Measurements from ENCODE around the gene CALR3.
"Not testable (repeated sequence)": the region's sequence is repeated elsewhere in the genome, so short reads cannot be mapped to it uniquely, and the experiment has no call there.

CALR3 gene

DNA sequence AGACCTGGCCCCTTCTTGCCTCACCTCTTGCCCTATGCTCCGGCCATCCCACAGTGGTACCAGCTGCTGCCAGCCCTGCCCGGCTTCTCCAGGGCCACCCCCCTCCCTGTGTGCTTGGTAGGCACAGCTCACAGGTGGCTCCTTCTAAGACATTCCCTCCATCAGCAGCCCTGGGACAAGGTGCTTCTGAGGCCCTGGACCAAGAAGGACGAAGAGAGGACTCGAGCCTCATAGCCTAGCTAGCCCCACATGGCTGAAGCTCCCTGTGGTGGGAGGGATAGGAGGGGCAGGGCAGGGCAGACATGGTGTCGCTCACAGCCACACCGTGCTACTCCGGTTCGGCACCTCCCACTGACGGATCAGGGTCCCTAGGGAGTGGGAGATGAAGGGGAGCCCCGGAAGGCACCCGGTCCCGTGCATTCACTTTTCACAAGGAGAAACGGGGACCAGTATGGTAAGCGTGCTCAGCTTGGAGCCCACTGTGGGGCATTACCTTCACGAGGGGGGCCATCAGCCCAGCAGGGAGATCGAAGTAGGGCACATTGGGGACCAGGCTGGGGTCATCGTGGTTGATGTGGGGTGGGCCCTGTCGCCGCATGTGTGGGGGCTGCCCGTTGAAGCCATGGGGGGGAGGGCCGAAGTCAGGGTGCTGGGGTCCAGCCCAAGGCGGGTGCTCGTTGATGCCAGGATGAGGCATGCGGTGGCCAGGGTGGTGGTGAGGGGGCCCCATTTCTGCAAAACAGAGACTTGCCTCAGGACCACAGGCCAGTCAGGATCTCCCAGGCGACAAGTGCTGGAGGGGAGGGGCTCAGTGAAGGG, 26.8 kb upstream of the CALR3 start:
- no peak for DNase-seq

DNA sequence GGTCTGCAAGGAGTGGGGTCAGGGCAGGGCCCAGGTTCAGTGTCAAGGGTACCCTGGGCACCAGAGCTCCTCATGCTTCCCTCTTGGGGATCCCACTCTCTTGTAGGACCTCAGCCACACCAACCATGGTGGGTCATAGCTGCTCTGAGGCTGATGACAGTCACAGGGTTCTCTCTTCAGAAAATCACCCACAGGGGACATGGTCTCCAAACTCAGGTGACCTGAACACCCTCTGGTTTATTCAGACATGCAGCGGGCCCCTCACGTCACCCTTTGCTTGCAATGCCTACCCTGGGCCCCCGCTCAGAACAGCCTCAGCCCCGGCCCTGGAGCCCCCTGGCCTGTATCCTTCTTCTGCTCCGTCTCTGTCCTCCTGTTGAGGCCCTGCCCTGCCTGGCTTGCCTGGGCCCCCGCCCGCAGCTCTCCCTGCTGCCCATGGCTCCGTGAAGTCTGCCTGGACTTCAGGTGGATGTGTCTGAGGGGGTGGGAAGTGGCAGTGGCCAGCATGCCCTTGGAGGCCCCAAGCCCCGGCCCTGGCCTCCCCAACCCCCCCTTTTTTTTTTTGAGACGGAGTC, 25.8 kb upstream of the CALR3 start:
- DNase-seq, result no peak

DNA sequence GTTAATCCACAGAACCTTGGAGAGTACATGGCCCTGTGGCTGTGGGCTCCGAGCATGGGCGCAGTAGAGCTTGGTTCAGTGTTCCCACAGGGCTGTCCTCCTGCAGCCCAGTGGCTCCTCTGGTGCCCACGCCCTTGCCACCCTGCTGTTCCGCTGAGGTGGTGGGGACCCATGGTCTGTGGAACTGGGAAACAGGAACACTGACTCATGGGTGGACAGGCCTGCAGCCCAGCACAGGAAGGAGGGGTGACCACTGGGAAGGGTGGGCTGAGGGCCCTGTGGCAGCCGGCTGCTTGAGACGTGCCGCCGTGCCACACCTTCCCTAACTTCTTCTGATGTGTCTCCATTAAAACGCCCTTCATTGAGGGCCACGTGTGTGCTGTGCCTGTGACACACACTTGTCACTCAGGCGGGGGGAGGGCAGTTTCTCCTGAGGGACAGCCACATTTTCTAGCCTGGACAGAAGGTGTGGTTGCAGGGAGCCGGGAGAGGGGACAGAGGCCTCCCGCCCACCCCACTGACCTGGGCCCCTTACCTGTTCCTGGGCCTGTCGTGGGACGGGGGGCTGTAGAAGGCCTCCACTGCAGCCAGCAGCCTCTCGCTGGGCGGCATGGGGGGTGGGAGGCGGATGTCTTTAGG, 25.1 kb upstream of the CALR3 start:
- no peak for DNase-seq

DNA sequence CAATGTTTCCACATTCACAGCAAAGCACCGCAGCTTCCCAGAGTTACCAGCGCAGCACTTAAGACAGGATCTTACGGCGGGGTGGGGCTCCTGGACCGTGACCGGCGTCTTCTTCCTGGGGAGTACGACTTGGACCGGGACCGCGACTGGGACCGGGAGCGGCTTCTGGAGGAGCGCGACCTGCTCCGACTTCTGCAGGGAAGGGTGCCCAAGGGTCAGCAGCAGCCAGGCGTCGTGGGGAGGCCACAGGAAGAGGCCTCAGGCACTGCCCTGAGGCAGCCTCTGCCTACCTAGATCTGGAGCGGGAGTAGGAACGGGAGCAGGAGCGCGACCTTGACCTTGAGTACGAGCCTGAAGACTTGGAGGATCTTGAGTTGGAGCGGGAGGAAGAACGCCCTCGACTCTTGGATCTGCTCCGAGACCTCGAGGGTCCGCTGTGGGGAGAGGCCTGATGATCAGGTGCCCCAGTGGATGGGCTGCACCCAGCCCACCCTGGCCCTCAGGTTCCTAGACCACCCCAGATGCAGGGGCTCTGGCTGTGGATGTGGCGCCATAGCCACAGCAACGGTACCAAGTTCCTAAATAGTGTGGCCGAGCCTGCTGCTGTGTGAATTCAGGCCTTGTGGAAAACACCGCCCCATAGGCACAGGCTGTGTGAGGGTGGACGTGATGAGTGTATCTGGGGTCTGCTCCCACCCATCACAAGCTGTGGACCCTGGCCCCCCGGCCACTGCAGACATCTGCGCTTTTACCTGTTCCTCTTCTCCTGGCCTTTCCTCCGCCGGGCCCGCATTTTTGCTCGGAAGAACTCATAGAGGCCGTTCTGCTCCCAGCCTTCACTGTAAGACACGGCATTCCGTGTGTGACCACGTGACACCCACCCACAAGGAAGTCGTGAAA, 24.4 kb upstream of the CALR3 start:
- no peak for DNase-seq

DNA sequence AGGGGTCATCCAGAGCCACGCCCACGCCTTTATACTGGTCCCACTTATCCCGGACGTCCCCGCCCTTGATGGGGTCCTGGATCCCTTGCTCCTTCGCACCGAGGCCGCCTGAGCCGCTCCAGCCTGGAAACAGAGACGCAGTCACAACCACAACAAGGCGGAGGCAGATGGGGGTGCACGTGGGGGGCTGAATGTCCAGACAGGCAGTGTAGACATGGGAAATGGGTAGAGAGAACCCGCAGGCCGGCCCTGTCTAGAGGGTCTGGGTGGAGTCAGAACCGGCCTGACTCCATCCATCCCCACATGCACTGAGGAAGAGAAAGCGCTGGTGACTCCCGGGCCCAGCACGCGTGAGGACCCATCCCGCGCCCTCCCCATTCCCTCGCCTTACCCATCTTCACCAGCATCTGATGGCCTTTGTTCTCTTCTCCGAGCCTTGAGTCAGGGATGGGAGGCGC, 23.3 kb upstream of the CALR3 start:
- no peak for DNase-seq

DNA sequence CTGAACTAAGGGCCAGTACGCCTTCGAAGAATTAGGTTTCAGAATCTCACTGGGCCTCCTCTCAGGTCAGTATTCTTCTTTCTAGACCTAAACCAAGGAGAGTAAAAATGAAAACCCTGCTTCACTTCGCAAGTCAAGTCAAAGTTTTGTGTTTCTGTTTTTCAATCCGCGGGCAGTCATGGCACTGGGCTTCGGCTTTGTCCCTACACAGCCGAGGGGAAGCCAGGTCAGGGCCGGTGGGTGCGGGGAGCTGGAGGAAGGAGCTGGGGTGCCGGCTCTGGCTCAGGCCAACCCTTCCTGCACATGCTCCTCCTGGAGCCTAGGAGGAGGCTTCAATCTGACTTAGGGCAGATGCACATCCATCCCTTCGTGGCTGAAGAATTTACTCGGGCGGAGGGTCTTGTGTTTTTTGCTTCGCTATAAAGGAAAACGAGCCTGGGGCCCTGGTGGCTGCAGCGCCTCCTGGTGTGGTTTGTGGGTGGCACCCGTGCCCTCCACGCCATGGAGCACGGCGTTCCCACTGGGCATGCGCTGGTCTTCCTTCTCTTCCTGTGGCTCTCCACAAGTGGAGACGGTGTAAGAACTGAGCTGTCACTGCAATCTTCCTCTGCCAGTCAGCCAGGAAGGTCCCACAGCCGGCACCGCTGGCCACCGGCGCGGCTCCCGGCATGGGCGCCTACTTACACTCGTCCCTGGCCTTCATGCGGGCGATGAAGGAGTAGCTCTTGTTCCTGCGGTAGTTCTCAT, 22.7 kb upstream of the CALR3 start:
- DNase-seq, result no peak

DNA sequence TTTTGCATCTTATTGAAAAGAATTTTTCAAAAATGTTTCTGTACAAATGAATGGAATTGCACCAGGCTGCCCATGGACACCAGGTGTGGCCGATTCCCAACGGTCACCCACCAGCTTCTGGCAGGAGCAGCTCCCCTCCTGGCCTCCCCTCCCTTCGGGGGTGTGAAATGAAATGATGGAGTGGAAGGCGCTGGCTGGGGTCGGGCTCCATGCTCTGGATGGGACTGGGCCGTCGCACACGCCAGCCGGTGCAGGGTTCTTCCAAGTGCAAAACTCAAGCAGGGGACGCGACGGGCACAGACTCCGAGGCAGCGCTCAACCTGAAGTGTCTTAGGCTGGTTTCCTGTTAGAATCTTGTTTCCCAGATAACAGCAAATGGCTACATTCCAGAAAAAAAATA, 22.1 kb upstream of the CALR3 start:
- DNase-seq, result no peak

DNA sequence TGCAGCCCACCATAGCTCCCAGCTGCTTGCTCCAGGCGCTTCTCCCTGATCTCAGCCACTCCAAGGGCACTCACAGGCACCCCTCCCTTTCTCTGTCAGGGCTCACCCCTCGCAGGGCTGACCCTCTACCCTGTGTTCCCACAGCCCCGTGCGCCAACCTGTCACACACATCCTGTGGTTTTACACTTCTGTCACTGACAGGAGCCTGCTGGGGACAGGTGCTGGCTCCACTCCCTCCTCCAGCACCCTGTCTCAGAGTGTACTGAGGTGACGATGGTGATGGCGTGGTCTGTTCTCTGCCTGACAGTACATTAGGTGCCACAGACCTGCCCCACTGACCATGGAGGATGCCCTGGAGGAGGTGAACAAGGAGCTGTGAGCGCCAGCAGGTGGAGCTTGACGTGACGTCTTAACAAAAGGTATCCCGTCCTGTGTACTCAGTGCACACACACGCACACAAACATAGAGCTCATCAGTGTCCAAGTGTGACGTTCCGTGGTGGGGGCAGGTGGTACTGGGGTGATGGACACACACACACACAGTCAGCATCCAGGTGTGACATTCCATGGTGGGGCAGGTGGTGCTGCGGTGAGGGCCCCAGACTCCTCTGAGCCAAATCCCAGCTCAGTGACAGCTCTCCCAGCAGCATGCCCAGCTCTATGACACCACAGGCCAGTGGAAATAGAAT, 21.1 kb upstream of the CALR3 start:
- no peak for DNase-seq

DNA sequence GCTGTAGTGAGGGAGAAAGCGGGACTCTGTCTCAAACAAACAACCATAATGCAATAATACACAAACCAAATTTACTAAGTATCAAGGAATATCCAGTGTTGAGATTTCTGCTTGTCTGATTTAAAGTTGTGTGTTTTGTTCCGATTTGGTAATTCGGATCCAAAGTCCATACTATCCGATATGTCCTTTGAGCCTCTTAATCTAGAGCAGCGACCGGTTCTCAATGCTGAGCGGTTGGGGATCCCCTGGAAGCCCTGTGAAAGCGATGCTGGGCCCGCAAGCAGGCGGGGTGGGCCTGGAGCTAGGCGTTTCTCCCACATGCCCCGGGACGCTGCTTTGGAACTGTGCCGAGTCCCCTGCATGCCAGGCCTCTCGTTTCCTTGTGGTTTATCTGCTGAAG, 20.4 kb upstream of the CALR3 start:
- DNase-seq, result no peak

DNA sequence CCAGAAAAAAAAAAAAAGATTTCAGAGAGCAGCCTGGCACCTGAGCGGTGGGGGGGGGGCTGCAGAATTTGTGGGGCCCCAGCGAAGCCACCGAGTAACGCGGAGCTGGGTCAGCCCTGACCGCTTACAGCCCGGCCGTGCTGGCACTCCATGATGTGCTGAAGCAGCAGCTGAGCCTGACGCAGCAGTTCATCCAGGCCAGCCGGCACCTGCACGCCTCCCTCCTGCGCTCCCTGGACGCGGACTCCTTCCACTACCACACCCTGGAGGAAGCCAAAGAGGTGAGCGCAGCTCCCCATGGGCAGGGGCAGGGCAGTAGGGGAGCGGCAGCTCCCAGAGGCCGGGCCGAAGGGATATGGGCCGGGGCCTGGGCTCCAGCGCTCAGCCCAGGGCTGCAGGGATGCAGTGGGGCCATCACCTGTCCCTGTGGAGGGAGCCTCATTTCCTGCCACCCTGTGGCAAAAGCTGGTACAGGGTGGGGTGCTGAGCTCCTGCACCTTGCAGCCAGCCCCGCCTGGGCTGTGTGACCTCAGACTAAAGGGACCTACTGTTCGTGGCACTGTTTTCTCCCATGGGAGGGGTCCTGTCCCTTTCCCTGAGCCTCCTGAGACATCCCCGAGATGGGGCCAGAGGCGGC, 18.5 kb upstream of the CALR3 start:
- no peak for DNase-seq

DNA sequence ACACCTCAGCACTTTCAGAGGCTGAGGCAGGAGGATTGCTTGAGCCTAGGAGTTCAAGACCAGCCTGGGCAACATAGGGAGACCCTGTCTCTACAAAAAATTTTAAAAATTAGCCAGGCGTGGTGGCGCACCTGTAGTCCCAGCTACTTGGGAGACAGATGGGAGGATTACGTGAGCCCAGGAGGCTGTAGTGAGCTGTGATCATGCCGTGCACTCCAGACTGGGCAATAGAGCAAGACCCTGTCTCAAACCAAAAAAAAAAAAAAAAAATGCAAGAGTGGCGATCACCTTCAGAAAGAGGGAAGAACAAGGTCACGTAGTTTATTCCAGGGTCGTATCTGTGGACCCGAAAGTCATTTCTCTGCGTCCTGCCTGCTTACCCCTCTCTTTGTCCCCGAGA, 16.6 kb upstream of the CALR3 start:
- not testable (repeated sequence) for DNase-seq

DNA sequence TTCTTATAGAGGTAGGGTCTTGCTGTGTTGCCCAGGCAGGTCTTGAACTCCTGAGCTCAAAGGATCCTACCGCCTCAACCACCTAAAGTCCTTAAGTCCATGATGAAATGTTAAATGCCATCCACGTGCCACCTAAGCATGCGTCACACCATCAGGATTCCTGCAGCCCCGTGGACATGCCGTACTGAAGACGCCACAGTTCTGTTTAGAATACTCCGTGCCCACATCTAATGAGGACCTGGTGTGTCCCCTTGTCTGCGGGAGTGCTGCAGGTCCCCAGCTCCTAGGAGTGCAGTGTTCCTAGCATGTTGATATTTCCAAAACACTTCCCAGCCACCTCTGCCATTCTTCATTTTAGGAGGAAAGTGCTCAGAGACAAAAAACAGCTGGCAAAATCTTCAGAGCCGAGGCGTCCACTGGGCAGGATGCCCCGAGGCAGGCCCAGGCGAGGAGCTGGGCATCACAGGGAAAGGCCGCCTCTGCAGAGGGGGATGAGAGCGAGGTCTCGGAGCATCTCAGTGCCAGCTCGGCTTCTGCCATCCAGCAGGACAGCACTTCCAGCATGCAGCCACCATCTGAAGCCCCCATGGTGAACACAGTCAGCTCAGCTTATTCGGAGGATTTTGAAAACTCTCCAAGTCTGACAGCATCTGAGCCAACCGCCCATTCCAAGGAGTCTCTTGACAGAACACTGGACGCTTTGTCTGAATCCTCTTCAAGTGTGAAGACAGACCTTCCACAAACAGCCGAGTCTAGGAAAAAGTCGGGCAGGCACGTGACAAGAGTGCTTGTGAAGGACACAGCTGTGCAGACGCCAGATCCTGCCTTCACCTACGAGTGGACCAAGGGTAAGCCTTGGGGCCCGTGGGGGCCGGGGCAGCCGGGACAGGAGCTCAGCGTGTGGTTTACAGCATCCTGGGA, 13.4 kb upstream of the CALR3 start:
- DNase-seq, result no peak

DNA sequence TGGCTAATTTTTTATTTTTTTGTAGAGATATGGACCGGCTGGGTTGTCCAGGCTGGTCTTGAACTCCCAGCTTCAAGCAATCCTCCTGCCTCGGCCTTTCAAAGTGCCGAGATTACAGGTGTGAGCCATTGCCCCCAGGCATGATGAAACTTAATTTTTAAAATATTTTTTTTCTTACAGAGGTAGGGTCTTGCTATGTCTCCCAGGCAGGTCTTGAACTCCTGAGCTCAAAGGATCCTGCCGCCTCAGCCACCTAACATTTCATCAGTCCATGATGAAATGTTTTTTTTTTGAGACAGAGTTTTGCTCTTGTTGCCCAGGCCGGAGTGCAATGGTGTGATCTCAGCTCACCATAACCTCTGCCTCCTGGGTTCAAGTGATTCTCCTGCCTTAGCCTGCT, 12.6 kb upstream of the CALR3 start:
- DNase-seq, result no peak

DNA sequence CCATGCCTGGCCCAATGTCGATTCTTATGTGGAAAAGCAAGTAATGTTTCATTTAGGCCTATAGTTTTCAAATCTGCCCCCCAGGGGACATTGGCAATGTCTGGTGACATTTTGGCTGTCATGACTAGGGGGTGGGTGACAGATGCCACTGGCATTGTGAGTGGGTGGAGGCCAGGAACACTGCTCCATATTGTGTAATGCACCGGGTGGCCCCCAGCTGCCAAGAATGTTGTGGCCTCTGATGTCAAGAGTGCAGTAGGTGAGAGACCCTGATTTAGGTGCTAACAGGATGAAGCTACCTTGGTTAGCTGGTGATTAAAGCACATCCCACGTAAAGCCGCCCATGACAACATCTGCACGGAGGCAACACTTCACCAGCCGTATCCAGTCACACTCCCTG, 11.0 kb upstream of the CALR3 start:
- DNase-seq, result no peak

DNA sequence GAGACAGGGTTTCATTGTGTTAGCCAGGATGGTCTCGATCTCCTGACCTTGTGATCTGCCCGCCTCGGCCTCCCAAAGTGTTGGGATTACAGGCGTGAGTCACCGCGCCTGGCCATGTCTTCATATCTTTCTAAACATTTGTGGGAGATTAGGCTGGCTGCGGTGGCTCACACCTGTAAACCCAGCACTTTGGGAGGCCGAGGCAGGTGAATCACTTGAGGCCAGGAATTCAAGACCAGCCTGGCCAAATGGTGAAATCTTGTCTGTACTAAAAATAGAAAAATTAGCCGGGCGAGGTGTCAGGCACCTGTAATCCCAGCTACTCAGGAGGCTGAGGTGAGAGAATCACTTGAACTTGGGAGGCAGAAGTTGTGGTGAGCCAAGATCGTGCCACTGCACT, 10.2 kb upstream of the CALR3 start:
- DNase-seq, result not testable (repeated sequence)

DNA sequence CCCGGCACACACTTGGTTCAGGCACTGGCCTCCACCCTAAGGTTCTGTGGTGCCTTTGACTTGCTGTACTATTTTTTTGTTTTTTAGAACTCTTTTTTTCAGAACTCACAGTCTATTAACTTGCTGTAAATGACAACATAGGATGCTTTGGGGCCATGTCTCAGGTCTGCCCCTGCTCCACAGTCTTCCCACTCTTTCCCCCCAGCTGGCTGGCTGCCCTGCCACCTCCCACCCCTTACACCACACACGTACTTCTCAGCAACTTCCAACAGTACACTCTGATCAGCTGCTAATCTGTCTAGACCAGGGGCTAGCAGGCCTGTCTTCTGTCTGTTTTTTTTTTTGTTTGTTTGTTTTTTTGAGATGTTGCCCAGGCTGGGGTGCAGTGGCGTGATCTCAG, 8.3 kb upstream of the CALR3 start:
- no peak for DNase-seq

DNA sequence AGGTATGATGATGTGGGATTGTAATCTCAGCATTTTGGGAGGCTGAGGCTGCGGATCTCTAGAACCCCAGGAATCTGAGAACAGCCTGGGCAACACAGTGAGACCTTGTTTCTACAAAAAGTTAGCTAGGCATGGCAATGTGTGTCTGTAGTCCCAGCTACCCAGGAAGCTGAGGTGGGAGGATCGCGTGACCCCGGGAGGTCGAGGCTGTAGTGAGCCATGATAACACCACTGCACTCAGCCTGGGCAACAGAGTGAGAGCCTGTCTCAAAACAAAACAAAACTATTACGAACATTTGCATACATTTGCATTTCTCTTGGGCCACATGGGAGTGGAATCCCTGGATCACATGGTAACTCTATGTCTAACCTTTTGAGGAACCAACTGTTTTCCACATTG, 1.9 kb upstream of the CALR3 start:
- DNase-seq, result no peak

DNA sequence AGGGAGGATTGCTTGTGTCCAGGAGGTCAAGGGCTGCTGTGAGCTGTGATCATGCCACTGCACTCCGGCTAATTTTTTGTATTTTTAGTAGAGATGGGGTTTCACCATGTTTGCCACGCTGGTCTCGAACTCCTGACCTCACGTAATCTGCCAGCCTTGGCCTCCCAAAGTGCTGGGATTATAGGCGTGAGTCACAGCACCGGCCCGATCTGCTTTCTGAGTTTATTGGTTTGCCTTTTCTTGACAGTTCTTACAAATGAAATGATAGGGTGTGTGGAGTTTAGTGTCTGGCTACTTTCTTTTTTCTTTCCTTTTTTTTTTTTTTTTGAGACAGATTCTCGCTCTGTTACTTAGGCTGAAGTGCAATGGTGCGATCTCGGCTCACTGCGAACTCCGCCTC, 1.1 kb upstream of the CALR3 start:
- DNase-seq, result no peak

DNA sequence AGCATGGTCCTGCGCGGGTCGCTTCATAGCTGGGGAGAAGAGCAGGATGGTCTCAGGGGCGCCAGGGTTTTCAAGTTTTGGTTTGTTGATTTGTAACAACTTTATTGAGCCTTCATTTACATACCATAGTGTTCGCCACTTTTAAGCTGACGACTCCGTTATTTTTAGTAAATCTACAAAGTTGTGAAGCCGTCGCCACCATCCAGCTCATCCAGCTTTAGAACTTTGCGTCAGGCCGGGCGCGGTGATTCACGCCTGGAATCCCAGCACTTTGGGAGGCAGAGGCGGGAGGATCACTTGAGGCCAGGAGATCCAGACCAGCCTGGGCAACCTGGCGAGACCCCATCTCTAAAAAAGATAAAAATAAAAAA, 631 bp upstream of the CALR3 start:
- DNase-seq, result no peak

DNA sequence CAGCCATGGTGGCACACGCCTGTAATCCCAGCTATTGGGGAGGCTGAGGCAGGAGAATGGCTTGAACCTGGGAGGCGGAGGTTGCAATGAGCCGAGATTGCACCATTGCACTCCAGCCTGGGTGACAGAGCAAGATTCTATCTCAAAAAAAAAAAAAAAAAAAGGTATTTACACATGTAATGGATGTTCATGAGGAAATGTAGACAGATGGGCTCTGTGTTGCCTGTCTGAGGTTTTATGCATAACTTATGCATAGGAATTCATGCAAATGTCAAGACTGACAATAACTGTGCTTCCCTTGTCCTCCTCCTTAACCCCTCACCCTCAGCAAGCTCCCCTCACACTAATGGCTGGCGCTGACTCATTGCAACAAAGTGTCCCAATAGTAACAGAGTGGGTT, 9.5 kb downstream of the CALR3 start:
- not testable (repeated sequence) for DNase-seq

Measured in stimulated activated CD4-positive, alpha-beta T cell treated with anti-CD3 and anti-CD28 coated beads, Interleukin-4, amount 100 ng/mL, for 1 hour (primary cell).